Measurements from ENCODE around the gene PRR12. TPM values are rescaled to one million over a fixed set of nuclear protein-coding genes. Genes with fewer than 3 reads are reported as not detected.

Gene PRR12
- total RNA-seq, 4 donors from 2014 or later, result 3.3 to 11.3 (median 4.1) TPM

- DNase-seq (ENCODE audit: low spot score) (peak; percentile 40), ATAC-seq (ENCODE audit: low FRiP score) (no peak)
- no peak for TF ChIP-seq CTCF (IDR thresholded peaks at IDR 0.05)
These were observed 47.1 kb downstream of the PRR12 start for GRCh38 chr19:49637821-49638738.

- DNase-seq (ENCODE audit: low spot score) (no peak), ATAC-seq (ENCODE audit: low FRiP score) (no peak)
- no peak for TF ChIP-seq CTCF (IDR thresholded peaks at IDR 0.05)
These were observed 48.6 kb downstream of the PRR12 start for GRCh38 chr19:49639401-49640112.

- ATAC-seq (ENCODE audit: low FRiP score), result peak; percentile 84
- DNase-seq (ENCODE audit: low spot score), result peak; percentile 96
- no peak for TF ChIP-seq CTCF (IDR thresholded peaks at IDR 0.05)
These were observed 49.3 kb downstream of the PRR12 start, which contains the start of gene RRAS for GRCh38 chr19:49640113-49640898. RRAS (minus strand) TSS chr19:49640143; CDS start chr19:49640098, 45 bp downstream.

- no peak for TF ChIP-seq CTCF (IDR thresholded peaks at IDR 0.05)
- peak; percentile 71 for ATAC-seq (ENCODE audit: low FRiP score)
- peak; percentile 81 for DNase-seq (ENCODE audit: low spot score)
These were observed 50.9 kb downstream of the PRR12 start, which contains the start of gene SCAF1 for GRCh38 chr19:49641688-49642491. SCAF1 (plus strand) TSS chr19:49642209; CDS start chr19:49645027, 2,818 bp downstream.

GRCh38 chr19:49642492-49643035 lies 51.6 kb downstream of the PRR12 start:
- ATAC-seq (ENCODE audit: low FRiP score) (no peak), DNase-seq (ENCODE audit: low spot score) (no peak)
- no peak for TF ChIP-seq CTCF (IDR thresholded peaks at IDR 0.05)

GRCh38 chr19:49643466-49643865 lies 52.5 kb downstream of the PRR12 start:
- DNase-seq (ENCODE audit: low spot score), result no peak
- no peak for ATAC-seq (ENCODE audit: low FRiP score)
- TF ChIP-seq CTCF (IDR thresholded peaks at IDR 0.05), result no peak

All from omental fat pad (tissue), 4 donors.